Liver (tissue), 9 donors: Measurements from ENCODE around the gene CLMN. TPM values are rescaled to one million over a fixed set of nuclear protein-coding genes. Genes with fewer than 3 reads are reported as not detected.

ENCODE experiments used
- DNase-seq: peaks from one replicate; pipeline ENCODE4 v3.0.0-alpha.2; 2017; ENCODE audit warnings: low spot score
- H3K27ac ChIP-seq, 2 donors: one replicate each; pipeline ENCODE4 v1.7.0; 2013; ENCODE audit warnings: inconsistent platforms in 2 of 2, low read length in 2 of 2, control low read depth in 1 of 2, low read depth in 1 of 2, mild to moderate bottlenecking in 1 of 2
- H3K27me3 ChIP-seq, 4 donors: one replicate each; pipeline versions ENCODE4 v1.6.1 to v1.7.0; 2013; ENCODE audit warnings: low read length in 3 of 4, inconsistent platforms in 1 of 4, mild to moderate bottlenecking in 1 of 4, moderate library complexity in 1 of 4; ENCODE audit not compliant: control insufficient read depth in 4 of 4, insufficient read depth in 4 of 4
- H3K36me3 ChIP-seq, 4 donors: one replicate each; pipeline versions ENCODE4 v1.6.1 to v1.7.0; 2013; ENCODE audit warnings: low read length in 3 of 4, mild to moderate bottlenecking in 3 of 4, low read depth in 1 of 4, moderate library complexity in 1 of 4; ENCODE audit not compliant: control insufficient read depth in 4 of 4, insufficient read depth in 3 of 4
- H3K4me1 ChIP-seq, 4 donors: one replicate each; pipeline versions ENCODE4 v1.6.1 to v1.7.0; 2013; ENCODE audit warnings: low read length in 3 of 4, mild to moderate bottlenecking in 3 of 4, moderate library complexity in 1 of 4; ENCODE audit not compliant: control insufficient read depth in 4 of 4, insufficient read depth in 4 of 4
- H3K4me3 ChIP-seq, 3 donors: one replicate each; pipeline versions ENCODE4 v1.6.1 to v1.7.0; 2013; ENCODE audit warnings: low read length in 3 of 3, control low read depth in 1 of 3, low read depth in 1 of 3, mild to moderate bottlenecking in 1 of 3
- H3K9ac ChIP-seq, 2 donors: one replicate each; pipeline ENCODE4 v1.7.0; 2013; ENCODE audit warnings: low read length in 2 of 2, mild to moderate bottlenecking in 2 of 2, moderate library complexity in 2 of 2, control low read depth in 1 of 2, low read depth in 1 of 2
- H3K9me3 ChIP-seq, 4 donors: one replicate each; pipeline versions ENCODE4 v1.6.1 to v1.7.0; 2013; ENCODE audit warnings: low read length in 3 of 4; ENCODE audit not compliant: control insufficient read depth in 4 of 4
- ATF3 ChIP-seq: IDR thresholded peaks from 2 replicates; pipeline ENCODE4 v1.6.1; 2016; ENCODE audit warnings: antibody characterized with exemption
- EGR1 ChIP-seq, 2 donors: IDR thresholded peaks; 2 replicates each; pipeline ENCODE4 v1.6.1; 2016 to 2018; ENCODE audit warnings: antibody characterized with exemption in 2 of 2, low read depth in 2 of 2
- FOXA1 ChIP-seq: IDR thresholded peaks from 2 replicates; pipeline ENCODE4 v1.6.1; 2016; ENCODE audit warnings: antibody characterized with exemption
- FOXA2 ChIP-seq: IDR thresholded peaks from 2 replicates; pipeline ENCODE4 v1.6.1; 2016; ENCODE audit warnings: antibody characterized with exemption
- GABPA ChIP-seq, 2 donors: IDR thresholded peaks in 1 of 2; conservative IDR thresholded peaks in 1 of 2; 2 replicates each; pipeline ENCODE4 v1.6.1; 2016; ENCODE audit warnings: antibody characterized with exemption in 2 of 2, mild to moderate bottlenecking in 1 of 2, moderate library complexity in 1 of 2
- HNF4A ChIP-seq, 2 donors: conservative IDR thresholded peaks; 2 replicates each; pipeline ENCODE4 v1.6.1; 2016; ENCODE audit warnings: antibody characterized with exemption in 2 of 2, mild to moderate bottlenecking in 2 of 2
- HNF4G ChIP-seq: IDR thresholded peaks from 2 replicates; pipeline ENCODE4 v1.6.1; 2016; ENCODE audit warnings: antibody characterized with exemption
- JUND ChIP-seq, 2 donors: IDR thresholded peaks; 2 replicates each; pipeline ENCODE4 v1.6.1; 2016; ENCODE audit warnings: antibody characterized with exemption in 2 of 2
- MAX ChIP-seq: IDR thresholded peaks from 2 replicates; pipeline ENCODE4 v1.6.1; 2016; ENCODE audit warnings: antibody characterized with exemption
- NR2F2 ChIP-seq: IDR thresholded peaks from 2 replicates; pipeline ENCODE4 v1.6.1; 2016; ENCODE audit warnings: antibody characterized with exemption
- RAD21 ChIP-seq, 2 donors: IDR thresholded peaks; 2 replicates each; pipeline ENCODE4 v1.6.1; 2016; ENCODE audit warnings: antibody characterized with exemption in 2 of 2, mild to moderate bottlenecking in 2 of 2
- REST ChIP-seq: IDR thresholded peaks from 2 replicates; pipeline ENCODE4 v1.6.1; 2016; ENCODE audit warnings: antibody characterized with exemption, mild to moderate bottlenecking
- RXRA ChIP-seq, 2 donors: IDR thresholded peaks; 2 replicates each; pipeline ENCODE4 v1.6.1; 2017 to 2018; ENCODE audit warnings: antibody characterized with exemption in 2 of 2, mild to moderate bottlenecking in 1 of 2
- SP1 ChIP-seq: IDR thresholded peaks from 2 replicates; pipeline ENCODE4 v1.6.1; 2018; ENCODE audit warnings: antibody characterized with exemption, mild to moderate bottlenecking
- TAF1 ChIP-seq: conservative IDR thresholded peaks from 2 replicates; pipeline ENCODE4 v1.6.1; 2016; ENCODE audit warnings: antibody characterized with exemption, mild to moderate bottlenecking
- YY1 ChIP-seq: IDR thresholded peaks from 2 replicates; pipeline ENCODE4 v1.6.1; 2016; ENCODE audit warnings: antibody characterized with exemption, mild to moderate bottlenecking
- ZBTB33 ChIP-seq: IDR thresholded peaks from 2 replicates; pipeline ENCODE4 v1.6.1; 2016; ENCODE audit warnings: antibody characterized with exemption
- WGBS: extraction: QIAGEN DNeasy Blood & Tissue Kit; methylation state at CpG from one replicate; pipeline ENCODE4 v1.1.7; 2013; 5-methylcytosine and 5-hydroxymethylcytosine counted together
- polyA plus RNA-seq, 2 donors: library from polyadenylated mRNA; stranded (reverse) in 1 of 2; unstranded in 1 of 2; fragments of 200-250 nt in 1 of 2; fragments of >200 nt in 1 of 2; fragmentation: Nextera tagmentation in 1 of 2; extraction: Ambion mirVana in 1 of 2; gene quantifications; one replicate each; pipeline versions ENCODE4 v1.2.1 to v1.2.3, GENCODE V29; 2013 to 2015
- total RNA-seq, 2 donors: library from RNA; depleted of rRNA; stranded (reverse); fragments of >200 nt; gene quantifications; one replicate each; pipeline ENCODE4 v1.2.3, GENCODE V29; 2014
- TF ChIP-seq, protein P1 (sequence below): fragments of 150-350 bp; IDR thresholded peaks from 2 replicates; pipeline ENCODE4 v1.5.1; 2017; ENCODE audit warnings: improper control_type of control experiment, low read depth, low read length; ENCODE audit not compliant: missing input control
- donor health status: healthy.
- donor health status: healthy.
- donor health status: healthy.
- donor health status: healthy.
- donor health status: healthy.

The CLMN gene
- total and polyA plus RNA-seq, 4 donors: 6.0 to 41.1 (median 24.1) TPM

DNA sequence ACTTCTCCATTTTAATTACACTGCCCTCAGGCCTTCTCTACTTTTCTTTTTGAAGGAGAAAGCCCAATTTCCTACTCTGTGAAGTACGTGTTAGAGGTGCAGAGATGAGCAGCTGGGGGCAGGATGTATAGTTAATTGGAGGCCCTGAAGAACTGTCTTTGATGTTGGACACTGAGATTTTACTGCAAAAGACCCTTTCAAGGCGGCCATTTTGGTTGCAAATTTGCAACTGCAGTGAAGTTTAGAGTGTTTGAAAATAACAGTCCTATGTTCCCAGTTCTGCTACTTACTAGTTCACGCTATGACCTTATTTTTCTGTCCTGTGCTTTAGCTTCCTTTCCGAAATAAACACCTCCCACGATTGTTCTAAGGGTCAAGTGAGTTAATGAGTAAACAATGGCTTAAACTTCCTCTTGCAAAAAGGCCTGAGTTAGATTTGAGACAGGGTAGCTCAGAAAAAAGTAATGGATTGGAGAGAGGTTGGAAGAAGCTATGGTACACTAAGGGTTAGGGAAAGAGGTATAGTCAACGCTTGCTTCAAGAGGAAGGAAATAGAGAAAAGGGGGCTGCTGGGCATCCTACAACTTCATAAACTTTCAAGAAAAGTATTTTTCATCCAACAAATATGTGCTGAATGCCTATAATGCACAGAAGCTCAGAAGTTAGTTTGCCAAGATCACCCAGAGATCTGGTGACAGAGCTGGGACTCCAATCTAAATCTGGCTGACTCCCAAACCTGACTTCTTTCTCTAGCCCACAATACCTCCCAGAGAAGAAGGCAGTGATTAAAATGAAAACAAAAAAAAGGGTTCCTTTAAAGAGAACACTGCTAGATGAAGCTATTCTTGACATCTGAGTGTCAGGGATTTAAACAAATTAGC lies 135.9 kb downstream of the CLMN start (continued):
- TF ChIP-seq ZBTB33: no peak
- no peak for TF ChIP-seq NR2F2
- TF ChIP-seq TAF1: no peak
- TF ChIP-seq GABPA (IDR thresholded peaks at IDR 0.05 in 1 of 2, conservative IDR thresholded peaks at IDR 0.05 in 1 of 2): no peak
- peak; percentile 43 for TF ChIP-seq SP1
- peak in 1 of 2 donors; percentile 39 for TF ChIP-seq RAD21 (IDR thresholded peaks at IDR 0.05)
- peak; percentile 51 for TF ChIP-seq FOXA2
- TF ChIP-seq HNF4G: no peak

DNA sequence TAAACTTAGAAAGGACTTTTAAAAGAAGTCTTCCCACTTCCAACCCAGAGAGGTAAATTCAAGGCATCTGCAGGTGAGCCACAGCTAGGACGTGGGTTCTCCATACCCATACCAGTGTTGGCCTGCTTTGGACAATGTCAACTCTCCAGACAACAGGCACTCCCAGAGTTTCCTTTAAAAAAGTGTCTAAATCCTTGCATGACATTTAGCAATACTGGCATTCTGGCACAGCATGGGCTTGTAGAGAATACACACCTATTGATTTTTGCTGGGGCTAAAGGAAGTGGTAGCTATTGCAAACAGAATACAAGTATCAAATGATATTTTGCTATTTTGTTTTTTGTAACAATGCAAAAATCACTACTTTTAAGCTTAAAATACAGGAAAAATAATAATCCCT lies 136.6 kb downstream of the CLMN start:
- WGBS: 46% methylated on average over 1 of the region's 1 CpG
- Histone ChIP-seq H3K27me3 (no peaks in the 10 kb centered on the region), H3K27ac (peak overlapping the region; percentile 71 to 92), H3K4me1 (peaks cover 14 to 57% (median 51%) of the 10 kb centered on the region in 4 donors), H3K4me3 (no peak overlapping the region), H3K9me3 (no peaks in the 10 kb centered on the region), H3K9ac (peak overlapping the region in 1 of 2 donors; percentile 64), H3K36me3 (no peaks in the 10 kb centered on the region)
- no peak for DNase-seq
- TF ChIP-seq NR2F2: no peak
- peak; percentile 25 to 51 for TF ChIP-seq RAD21 (IDR thresholded peaks at IDR 0.05)
- no peak for TF ChIP-seq EGR1 (IDR thresholded peaks at IDR 0.05; ENCODE audit: low read depth in 2 of 2)
- TF ChIP-seq HNF4G: peak; percentile 37
- peak; percentile 78 for TF ChIP-seq MAX
- no peak for TF ChIP-seq GABPA (IDR thresholded peaks at IDR 0.05 in 1 of 2, conservative IDR thresholded peaks at IDR 0.05 in 1 of 2)
- peak; percentile 54 for TF ChIP-seq ZBTB33
- peak; percentile 25 for TF ChIP-seq FOXA1
- no peak for TF ChIP-seq FOXA2
- peak; percentile 61 to 74 for TF ChIP-seq HNF4A (conservative IDR thresholded peaks at IDR 0.05)
- TF ChIP-seq RXRA (IDR thresholded peaks at IDR 0.05): peak; percentile 38 to 79
- no peak for TF ChIP-seq YY1
- TF ChIP-seq ATF3: peak; percentile 32
- TF ChIP-seq TAF1: no peak
- peak in 1 of 2 donors; percentile 61 for TF ChIP-seq JUND (IDR thresholded peaks at IDR 0.05)
- peak; percentile 28 for TF ChIP-seq SP1
- TF ChIP-seq, protein P1, sequence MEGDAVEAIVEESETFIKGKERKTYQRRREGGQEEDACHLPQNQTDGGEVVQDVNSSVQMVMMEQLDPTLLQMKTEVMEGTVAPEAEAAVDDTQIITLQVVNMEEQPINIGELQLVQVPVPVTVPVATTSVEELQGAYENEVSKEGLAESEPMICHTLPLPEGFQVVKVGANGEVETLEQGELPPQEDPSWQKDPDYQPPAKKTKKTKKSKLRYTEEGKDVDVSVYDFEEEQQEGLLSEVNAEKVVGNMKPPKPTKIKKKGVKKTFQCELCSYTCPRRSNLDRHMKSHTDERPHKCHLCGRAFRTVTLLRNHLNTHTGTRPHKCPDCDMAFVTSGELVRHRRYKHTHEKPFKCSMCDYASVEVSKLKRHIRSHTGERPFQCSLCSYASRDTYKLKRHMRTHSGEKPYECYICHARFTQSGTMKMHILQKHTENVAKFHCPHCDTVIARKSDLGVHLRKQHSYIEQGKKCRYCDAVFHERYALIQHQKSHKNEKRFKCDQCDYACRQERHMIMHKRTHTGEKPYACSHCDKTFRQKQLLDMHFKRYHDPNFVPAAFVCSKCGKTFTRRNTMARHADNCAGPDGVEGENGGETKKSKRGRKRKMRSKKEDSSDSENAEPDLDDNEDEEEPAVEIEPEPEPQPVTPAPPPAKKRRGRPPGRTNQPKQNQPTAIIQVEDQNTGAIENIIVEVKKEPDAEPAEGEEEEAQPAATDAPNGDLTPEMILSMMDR: no peak
- TF ChIP-seq REST: no peak
